Measurements from ENCODE around the gene SH3GL1. TPM values are rescaled to one million over a fixed set of nuclear protein-coding genes. Genes with fewer than 3 reads are reported as not detected.

SH3GL1 gene
- total RNA-seq, 1 donor from 2014 or later = 65.6 TPM

GRCh38 chr19:4343370-4344307 lies 56.7 kb downstream of the SH3GL1 start, which contains the start of gene MPND:
TSS of gene MPND (plus strand) at chr19:4343562. CDS start at chr19:4343594, 32 bp downstream.
- peak within 1 kb of the TSS; percentile 68 to 78 for H3K4me3 ChIP-seq
- TF ChIP-seq CTCF (IDR thresholded peaks at IDR 0.05) (no peak), POLR2A (IDR thresholded peaks at IDR 0.05) (peak in 1 of 2 donors; percentile 38), POLR2AphosphoS5 (IDR thresholded peaks at IDR 0.05; ENCODE audit: insufficient read depth in 1 of 2, low read depth in 1 of 2) (no peak)
- H3K36me3 ChIP-seq = peaks cover 0 to 5% of the 10 kb centered on the region in 2 donors
- H3K27ac ChIP-seq = peak within 1 kb of the TSS; percentile 94
- intact Hi-C loops (cut with DNase I) = no loop called here
- H3K9me3 ChIP-seq = no peaks in the 10 kb centered on the region
- no peaks in the 10 kb centered on the region for H3K27me3 ChIP-seq
- DNase-seq (ENCODE audit: extremely low spot score in 2 of 2) = no peak
- H3K4me1 ChIP-seq = peaks cover 12% of the 10 kb centered on the region

- intact Hi-C loops (cut with DNase I) = no loop called here
- H3K27me3 ChIP-seq = no peaks in the 10 kb centered on the region
- H3K27ac ChIP-seq = peak overlapping the region; percentile 94
- no peaks in the 10 kb centered on the region for H3K9me3 ChIP-seq
- peaks cover 0 to 5% of the 10 kb centered on the region in 2 donors for H3K36me3 ChIP-seq
- peaks cover 16% of the 10 kb centered on the region for H3K4me1 ChIP-seq
- TF ChIP-seq POLR2A (IDR thresholded peaks at IDR 0.05) (peak in 1 of 2 donors; percentile 96), CTCF (IDR thresholded peaks at IDR 0.05) (peak in 1 of 3 experiments; percentile 12), POLR2AphosphoS5 (IDR thresholded peaks at IDR 0.05; ENCODE audit: insufficient read depth in 1 of 2, low read depth in 1 of 2) (peak; percentile 94 to 99)
- H3K4me3 ChIP-seq = peak overlapping the region; percentile 68 to 78
- peak in 1 of 2 donors; percentile 100 for DNase-seq (ENCODE audit: extremely low spot score in 2 of 2)
These were observed 57.6 kb downstream of the SH3GL1 start for GRCh38 chr19:4342615-4343369.

DNA sequence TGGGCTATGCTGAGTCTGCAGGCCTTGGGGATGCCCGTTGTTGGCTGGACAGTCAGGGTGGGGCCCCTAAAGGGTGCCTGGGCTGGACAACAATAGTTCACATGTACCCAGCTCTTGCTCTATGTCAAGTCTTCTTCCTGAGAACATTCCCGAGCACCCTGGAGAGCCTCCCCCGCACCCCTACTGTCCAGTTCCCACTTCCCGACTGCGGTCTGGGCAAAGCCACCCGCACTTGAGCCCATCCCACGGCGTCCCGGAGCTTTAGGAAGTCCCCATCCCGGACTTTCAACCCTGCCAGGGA lies 58.1 kb downstream of the SH3GL1 start:
- H3K9me3 ChIP-seq = no peaks in the 10 kb centered on the region
- peaks cover 0 to 5% of the 10 kb centered on the region in 2 donors for H3K36me3 ChIP-seq
- TF ChIP-seq POLR2A (IDR thresholded peaks at IDR 0.05) (no peak), CTCF (IDR thresholded peaks at IDR 0.05) (no peak), POLR2AphosphoS5 (IDR thresholded peaks at IDR 0.05; ENCODE audit: insufficient read depth in 1 of 2, low read depth in 1 of 2) (no peak)
- intact Hi-C loops (cut with DNase I) = no loop called here
- H3K27ac ChIP-seq = peak overlapping the region; percentile 94
- H3K4me1 ChIP-seq = peaks cover 18% of the 10 kb centered on the region
- H3K4me3 ChIP-seq = peak overlapping the region; percentile 53 to 68
- H3K27me3 ChIP-seq = no peaks in the 10 kb centered on the region
- DNase-seq (ENCODE audit: extremely low spot score in 2 of 2) = peak in 1 of 2 donors; percentile 96

GRCh38 chr19:4338441-4339355 lies 61.6 kb downstream of the SH3GL1 start, which contains the start of gene STAP2:
TSS of gene STAP2 (minus strand) at chr19:4338827. CDS start at chr19:4338753, 74 bp downstream.
- no peak for DNase-seq (ENCODE audit: extremely low spot score in 2 of 2)
- H3K9me3 ChIP-seq = no peaks in the 10 kb centered on the region
- H3K27me3 ChIP-seq = no peaks in the 10 kb centered on the region
- H3K4me3 ChIP-seq = peak within 1 kb of the TSS; percentile 49 to 57
- intact Hi-C loops (cut with DNase I) = no loop called here
- peak within 1 kb of the TSS; percentile 78 for H3K27ac ChIP-seq
- H3K4me1 ChIP-seq = peaks cover 11% of the 10 kb centered on the region
- H3K36me3 ChIP-seq = no peaks in the 10 kb centered on the region
- TF ChIP-seq CTCF (IDR thresholded peaks at IDR 0.05) (no peak), POLR2AphosphoS5 (IDR thresholded peaks at IDR 0.05; ENCODE audit: insufficient read depth in 1 of 2, low read depth in 1 of 2) (peak; percentile 9 to 51)
